PC-9 (cell line): ENCODE data around the gene SETBP1.

Experiments used
- EZH2 ChIP-seq: fragments of 200-600 bp; sonication (generic); IDR thresholded peaks from 2 replicates; pipeline ENCODE4 v1.8.0; 2017; ENCODE audit warnings: antibody characterized with exemption, low read depth
- TF ChIP-seq, protein P1 (sequence below): fragments of 200-600 bp; sonication (generic); conservative IDR thresholded peaks from 2 replicates; pipeline ENCODE4 v1.6.1; 2017; ENCODE audit warnings: mixed run types, antibody characterized with exemption, mild to moderate bottlenecking, moderate library complexity

GRCh38 chr18:45066210-45066609 lies 385.5 kb downstream of the SETBP1 start:
- TF ChIP-seq, protein P1, sequence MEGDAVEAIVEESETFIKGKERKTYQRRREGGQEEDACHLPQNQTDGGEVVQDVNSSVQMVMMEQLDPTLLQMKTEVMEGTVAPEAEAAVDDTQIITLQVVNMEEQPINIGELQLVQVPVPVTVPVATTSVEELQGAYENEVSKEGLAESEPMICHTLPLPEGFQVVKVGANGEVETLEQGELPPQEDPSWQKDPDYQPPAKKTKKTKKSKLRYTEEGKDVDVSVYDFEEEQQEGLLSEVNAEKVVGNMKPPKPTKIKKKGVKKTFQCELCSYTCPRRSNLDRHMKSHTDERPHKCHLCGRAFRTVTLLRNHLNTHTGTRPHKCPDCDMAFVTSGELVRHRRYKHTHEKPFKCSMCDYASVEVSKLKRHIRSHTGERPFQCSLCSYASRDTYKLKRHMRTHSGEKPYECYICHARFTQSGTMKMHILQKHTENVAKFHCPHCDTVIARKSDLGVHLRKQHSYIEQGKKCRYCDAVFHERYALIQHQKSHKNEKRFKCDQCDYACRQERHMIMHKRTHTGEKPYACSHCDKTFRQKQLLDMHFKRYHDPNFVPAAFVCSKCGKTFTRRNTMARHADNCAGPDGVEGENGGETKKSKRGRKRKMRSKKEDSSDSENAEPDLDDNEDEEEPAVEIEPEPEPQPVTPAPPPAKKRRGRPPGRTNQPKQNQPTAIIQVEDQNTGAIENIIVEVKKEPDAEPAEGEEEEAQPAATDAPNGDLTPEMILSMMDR, result no peak
- no peak for TF ChIP-seq EZH2
